ENCODE measurements around the gene CNTNAP5.

Gene CNTNAP5

GRCh38 chr2:124485659-124486058 lies 460.6 kb downstream of the CNTNAP5 start:
- no peak for DNase-seq

- no peak for DNase-seq
Measured at GRCh38 chr2:124489686-124490085, 464.6 kb downstream of the CNTNAP5 start.

- DNase-seq = no peak
Measured at GRCh38 chr2:124501575-124502152, 476.6 kb downstream of the CNTNAP5 start.

GRCh38 chr2:124514236-124514635 lies 489.1 kb downstream of the CNTNAP5 start:
- no peak for DNase-seq

- no peak for DNase-seq
Measured at GRCh38 chr2:124520953-124521352, 495.9 kb downstream of the CNTNAP5 start.

- no peak for DNase-seq
Measured at GRCh38 chr2:124523096-124523495, 498.0 kb downstream of the CNTNAP5 start.

GRCh38 chr2:124524155-124524915 lies 499.2 kb downstream of the CNTNAP5 start:
- DNase-seq = no peak

GRCh38 chr2:124526221-124526620 lies 501.1 kb downstream of the CNTNAP5 start:
- no peak for DNase-seq

GRCh38 chr2:124530203-124530602 lies 505.1 kb downstream of the CNTNAP5 start:
- DNase-seq = no peak

- DNase-seq = no peak
Measured at GRCh38 chr2:124533226-124533954, 508.3 kb downstream of the CNTNAP5 start.

- no peak for DNase-seq
Measured at GRCh38 chr2:124534028-124534427, 508.9 kb downstream of the CNTNAP5 start.

GRCh38 chr2:124535816-124536215 lies 510.7 kb downstream of the CNTNAP5 start:
- DNase-seq = no peak

GRCh38 chr2:124536591-124536990 lies 511.5 kb downstream of the CNTNAP5 start:
- no peak for DNase-seq

GRCh38 chr2:124538549-124538948 lies 513.5 kb downstream of the CNTNAP5 start:
- no peak for DNase-seq

- no peak for DNase-seq
Measured at GRCh38 chr2:124540805-124541204, 515.7 kb downstream of the CNTNAP5 start.

GRCh38 chr2:124542932-124543640 lies 518.0 kb downstream of the CNTNAP5 start:
- no peak for DNase-seq

- no peak for DNase-seq
Measured at GRCh38 chr2:124547700-124548099, 522.6 kb downstream of the CNTNAP5 start.

- no peak for DNase-seq
Measured at GRCh38 chr2:124558277-124558905, 533.3 kb downstream of the CNTNAP5 start.

GRCh38 chr2:124559236-124559635 lies 534.1 kb downstream of the CNTNAP5 start:
- no peak for DNase-seq

- DNase-seq = no peak
Measured at GRCh38 chr2:124560592-124561112, 535.6 kb downstream of the CNTNAP5 start.

- no peak for DNase-seq
Measured at GRCh38 chr2:124561486-124561885, 536.4 kb downstream of the CNTNAP5 start.

GRCh38 chr2:124563426-124563825 lies 538.3 kb downstream of the CNTNAP5 start:
- no peak for DNase-seq

All from OCI-M1 (cell line).